ENCODE data around the gene PCSK7. TPM values are rescaled to one million over a fixed set of nuclear protein-coding genes. Genes with fewer than 3 reads are reported as not detected.
"Not testable (repeated sequence)": the region's sequence is repeated elsewhere in the genome, so short reads cannot be mapped to it uniquely, and the experiment has no call there.

Gene PCSK7
- total RNA-seq, 1 donor from 2014 or later, result 154 TPM

DNA sequence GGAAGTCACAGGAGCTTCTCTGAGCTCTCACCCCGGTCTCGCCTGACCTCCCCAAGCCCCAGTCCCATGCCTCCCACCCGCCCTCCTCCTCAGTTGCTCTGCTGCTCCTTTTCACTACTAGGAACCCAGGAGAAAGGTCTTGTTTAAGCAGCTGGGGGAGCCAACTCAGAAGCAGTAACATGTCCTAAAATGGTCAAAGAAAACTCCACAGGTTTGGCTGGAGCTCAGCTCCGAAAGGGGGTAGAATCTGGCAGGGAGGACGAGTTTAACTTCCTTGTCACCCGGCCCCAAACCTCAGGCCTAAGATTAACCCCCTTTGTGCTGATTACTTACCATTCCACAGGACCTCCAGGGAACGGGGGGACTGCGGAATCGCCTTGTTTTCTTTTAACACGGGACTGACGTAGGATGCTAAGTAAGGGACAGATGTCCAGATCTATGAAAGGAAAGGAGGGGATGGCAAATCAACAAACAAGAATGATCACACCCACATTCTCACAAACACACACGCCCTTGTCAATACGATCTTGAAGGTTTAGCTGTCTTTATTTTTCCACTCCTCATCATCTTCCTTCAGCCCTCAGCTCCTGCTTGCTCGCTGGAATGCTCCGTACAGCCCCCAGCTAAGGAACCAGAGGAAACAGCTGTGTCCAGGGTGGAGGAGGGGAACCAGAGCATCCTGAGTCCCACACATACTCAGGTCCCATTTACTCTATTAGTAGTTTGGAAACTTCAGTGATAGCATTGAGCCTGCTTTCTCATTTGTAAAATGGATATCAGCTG, 13.5 kb downstream of the PCSK7 start:
- no peak overlapping the region for H3K4me3 Mint-ChIP-seq (ENCODE audit: low read depth)
- intact Hi-C loops (cut with micrococcal nuclease), result no loop called here
- H3K36me3 Mint-ChIP-seq (ENCODE audit: low read depth), result peaks cover 78% of the 10 kb centered on the region
- no peaks in the 10 kb centered on the region for H3K27me3 Mint-ChIP-seq (ENCODE audit: low read depth)
- DNase-seq (ENCODE audit: low spot score), result no peak
- H3K4me1 Mint-ChIP-seq (ENCODE audit: low read depth), result no peaks in the 10 kb centered on the region
- no peak overlapping the region for H3K27ac Mint-ChIP-seq
- H3K9me3 Mint-ChIP-seq, result no peaks in the 10 kb centered on the region

DNA sequence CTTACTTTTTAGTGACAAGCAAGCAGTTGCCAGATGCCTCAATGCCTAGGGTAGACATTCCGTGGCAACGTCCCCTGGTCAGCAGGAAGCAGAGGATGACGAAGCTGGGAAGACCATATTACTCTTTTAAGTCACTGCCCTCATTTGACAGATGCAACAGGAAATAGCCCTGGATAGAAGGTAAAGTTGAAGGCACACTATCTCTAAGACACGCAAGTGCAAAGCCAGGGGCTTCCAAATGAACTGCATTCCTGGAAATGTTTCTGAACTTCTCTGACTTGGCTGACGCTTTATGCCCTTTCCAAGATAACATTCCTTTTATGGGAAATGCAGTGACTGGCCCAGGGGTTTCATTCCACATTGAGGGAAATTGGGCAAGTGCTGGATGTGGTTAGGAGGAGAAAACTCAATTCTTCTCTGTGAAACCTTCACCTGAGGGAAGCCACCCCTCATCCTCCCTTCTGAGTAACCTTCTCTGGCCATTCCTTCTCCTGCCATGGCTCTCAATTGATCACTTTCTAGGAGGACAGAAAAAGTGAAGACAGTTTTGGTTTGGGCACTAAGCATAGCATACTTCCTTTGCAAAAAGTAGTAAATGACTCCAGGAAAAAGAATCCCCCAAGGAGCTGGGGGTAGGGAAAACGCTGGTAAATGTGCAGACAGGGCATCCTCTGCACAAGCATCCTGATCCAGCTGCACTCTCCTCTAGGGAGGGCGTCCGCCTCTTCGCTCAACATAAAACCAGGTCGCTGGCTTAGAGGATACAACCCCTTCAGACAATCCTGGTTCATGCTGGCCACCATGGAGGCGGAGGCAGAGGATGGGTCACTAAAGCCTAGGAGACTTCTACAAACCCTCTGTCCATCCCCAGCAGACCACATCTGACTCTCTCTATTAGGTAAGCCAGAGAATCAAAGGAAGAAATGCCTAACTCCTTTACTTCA, 14.5 kb downstream of the PCSK7 start:
- no peak for DNase-seq (ENCODE audit: low spot score)
- Mint-ChIP-seq H3K9me3 (no peaks in the 10 kb centered on the region), H3K4me1 (ENCODE audit: low read depth) (no peaks in the 10 kb centered on the region), H3K36me3 (ENCODE audit: low read depth) (peaks cover 76% of the 10 kb centered on the region), H3K27me3 (ENCODE audit: low read depth) (no peaks in the 10 kb centered on the region), H3K4me3 (ENCODE audit: low read depth) (no peak overlapping the region), H3K27ac (no peak overlapping the region)
- intact Hi-C loops (cut with micrococcal nuclease), result no loop called here

DNA sequence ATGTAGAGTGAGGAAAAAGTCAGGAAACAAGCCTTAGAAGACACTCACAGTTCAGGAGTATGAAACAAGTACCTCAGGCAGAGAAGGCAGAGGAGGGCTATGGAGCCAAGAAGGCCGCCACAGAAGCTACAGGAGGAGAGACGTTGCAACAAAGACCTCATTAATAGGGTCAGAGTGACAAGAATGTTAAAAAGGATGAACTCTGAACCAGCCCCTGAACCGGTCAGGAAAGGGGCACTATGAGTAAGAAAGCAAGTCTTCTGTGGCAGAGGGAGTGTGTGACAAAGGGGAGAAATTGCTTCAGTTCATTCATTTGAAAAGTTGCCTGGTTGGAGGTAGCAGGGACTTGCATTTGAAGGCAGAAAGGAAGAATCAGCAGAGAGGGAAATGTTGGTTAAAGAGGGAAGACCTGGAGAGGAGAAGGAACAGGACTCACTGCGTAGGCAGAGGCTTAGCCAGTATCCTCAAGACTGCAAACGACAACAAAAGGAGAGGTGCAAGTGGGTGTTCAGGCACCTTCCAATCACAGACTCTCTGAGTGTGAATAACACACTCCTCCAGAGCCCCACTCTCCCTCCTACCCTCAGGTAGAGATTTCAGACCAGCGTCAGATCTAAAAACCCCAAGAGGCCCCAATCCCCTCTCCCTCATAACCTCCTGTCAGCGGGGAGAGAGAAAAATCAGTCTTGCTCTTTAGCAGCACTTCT, 17.3 kb downstream of the PCSK7 start:
- intact Hi-C loops (cut with micrococcal nuclease), result no loop called here
- Mint-ChIP-seq H3K36me3 (ENCODE audit: low read depth) (peaks cover 76% of the 10 kb centered on the region), H3K4me1 (ENCODE audit: low read depth) (no peaks in the 10 kb centered on the region), H3K4me3 (ENCODE audit: low read depth) (no peak overlapping the region), H3K27me3 (ENCODE audit: low read depth) (no peaks in the 10 kb centered on the region), H3K9me3 (no peaks in the 10 kb centered on the region), H3K27ac (peak overlapping the region; percentile 13)
- DNase-seq (ENCODE audit: low spot score), result no peak

DNA sequence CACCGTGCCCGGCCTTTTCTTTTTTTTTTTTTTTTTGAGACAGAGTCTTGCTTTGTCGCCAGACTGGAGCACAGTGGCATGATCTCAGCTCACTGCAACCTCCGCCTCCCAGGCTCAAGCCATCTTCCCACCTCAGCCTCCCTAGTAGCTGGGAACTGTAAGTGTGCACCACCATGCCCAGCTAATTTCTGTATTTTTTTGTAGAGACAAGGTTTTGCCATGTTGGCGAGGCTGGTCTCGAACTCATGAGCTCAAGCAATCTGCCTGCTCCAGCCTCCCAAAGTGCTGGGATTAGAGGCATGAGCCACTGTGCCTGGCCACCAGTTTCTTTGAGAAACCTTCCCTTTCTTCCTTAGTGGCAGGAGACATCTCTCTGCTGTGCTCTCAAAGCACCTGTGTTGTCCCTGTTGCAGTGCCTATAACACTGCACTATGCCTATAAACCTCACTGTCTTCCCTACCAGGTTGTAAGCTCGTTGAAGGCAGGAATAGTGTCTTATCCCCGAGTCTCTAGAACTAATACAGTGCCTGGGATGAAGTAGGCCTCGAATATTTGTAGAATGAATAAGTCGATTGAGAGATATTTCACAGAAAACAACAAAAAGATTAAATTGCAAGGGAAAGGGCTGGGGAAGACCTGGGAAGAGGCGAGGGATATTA, 19.0 kb downstream of the PCSK7 start:
- H3K4me3 Mint-ChIP-seq (ENCODE audit: low read depth), result no peak overlapping the region
- no peaks in the 10 kb centered on the region for H3K4me1 Mint-ChIP-seq (ENCODE audit: low read depth)

DNA sequence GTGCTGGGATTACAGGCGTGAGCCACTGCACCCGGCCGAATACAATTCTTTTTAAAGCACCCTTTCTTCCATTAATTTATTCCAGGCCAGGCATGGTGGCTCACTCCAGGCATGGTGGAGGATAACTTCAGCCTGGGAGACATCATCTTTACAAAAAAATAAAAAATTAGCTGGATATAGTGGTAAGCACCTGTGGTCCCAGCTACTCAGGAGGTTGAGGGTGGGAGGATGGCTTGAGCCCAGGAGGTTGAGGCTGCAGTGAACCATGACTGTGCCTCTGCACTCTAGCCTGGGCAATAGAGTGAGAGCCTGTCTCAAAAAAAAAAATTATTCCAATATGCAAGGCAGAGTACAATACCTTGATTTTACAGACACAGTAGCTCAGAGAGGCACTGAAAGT, 21.3 kb downstream of the PCSK7 start:
- H3K36me3 Mint-ChIP-seq (ENCODE audit: low read depth), result peaks cover 52% of the 10 kb centered on the region
- intact Hi-C loops (cut with micrococcal nuclease), result no loop called here
- no peaks in the 10 kb centered on the region for H3K9me3 Mint-ChIP-seq
- H3K4me3 Mint-ChIP-seq (ENCODE audit: low read depth), result no peak overlapping the region
- H3K27me3 Mint-ChIP-seq (ENCODE audit: low read depth), result no peaks in the 10 kb centered on the region
- no peaks in the 10 kb centered on the region for H3K4me1 Mint-ChIP-seq (ENCODE audit: low read depth)
- DNase-seq (ENCODE audit: low spot score), result no peak
- H3K27ac Mint-ChIP-seq, result no peak overlapping the region

More for the DNA sequence above, 19.0 kb downstream of the PCSK7 start:
- H3K9me3 Mint-ChIP-seq, result no peaks in the 10 kb centered on the region
- no peak overlapping the region for H3K27ac Mint-ChIP-seq
- no peaks in the 10 kb centered on the region for H3K27me3 Mint-ChIP-seq (ENCODE audit: low read depth)
- no peak for DNase-seq (ENCODE audit: low spot score)
- intact Hi-C loops (cut with micrococcal nuclease), result no loop called here
- H3K36me3 Mint-ChIP-seq (ENCODE audit: low read depth), result peaks cover 63% of the 10 kb centered on the region

DNA sequence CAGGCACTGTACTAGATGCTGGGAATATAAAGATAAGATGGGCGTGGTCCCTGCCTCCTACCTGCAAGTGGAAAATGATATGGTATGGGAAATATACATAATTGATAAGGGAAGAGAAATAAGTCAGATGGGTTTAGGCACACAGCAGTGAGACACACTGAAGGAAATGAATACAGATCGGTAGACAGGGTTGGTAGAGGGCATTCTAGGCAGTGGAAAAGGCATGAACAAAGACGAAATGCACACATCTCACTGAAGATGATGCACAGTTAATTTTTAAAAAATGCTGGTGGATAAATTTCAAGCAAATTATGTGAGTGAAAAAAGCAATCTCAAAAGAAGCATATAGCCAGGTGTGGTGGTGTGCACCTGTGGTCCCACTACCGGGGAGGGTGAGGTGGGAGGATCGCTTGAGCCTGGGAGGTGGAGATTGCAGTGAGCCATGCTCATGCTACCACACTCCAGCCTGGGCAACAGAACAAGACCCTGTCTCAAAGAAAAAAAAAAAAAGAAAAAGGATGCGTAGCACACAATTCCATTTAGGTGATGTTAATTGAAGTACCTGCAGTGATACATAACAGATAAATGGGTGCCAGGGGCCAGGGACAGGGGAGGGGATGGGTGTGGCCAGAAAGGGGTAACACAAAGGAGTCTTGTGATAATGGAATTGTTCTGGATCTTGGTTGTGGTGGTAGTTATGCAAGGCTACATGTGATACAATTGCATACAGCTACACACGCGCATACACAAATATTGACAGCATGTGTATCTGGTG, 22.3 kb downstream of the PCSK7 start:
- peaks cover 56% of the 10 kb centered on the region for H3K36me3 Mint-ChIP-seq (ENCODE audit: low read depth)
- not testable (repeated sequence) for H3K27ac Mint-ChIP-seq; H3K9me3 Mint-ChIP-seq; DNase-seq (ENCODE audit: low spot score); H3K4me3 Mint-ChIP-seq (ENCODE audit: low read depth); H3K27me3 Mint-ChIP-seq (ENCODE audit: low read depth); H3K4me1 Mint-ChIP-seq (ENCODE audit: low read depth)
- intact Hi-C loops (cut with micrococcal nuclease), result loop anchor here (5.0 kb wide), 1 partner anchor 77 kb away; no protein-coding TSS in a partner anchor

DNA sequence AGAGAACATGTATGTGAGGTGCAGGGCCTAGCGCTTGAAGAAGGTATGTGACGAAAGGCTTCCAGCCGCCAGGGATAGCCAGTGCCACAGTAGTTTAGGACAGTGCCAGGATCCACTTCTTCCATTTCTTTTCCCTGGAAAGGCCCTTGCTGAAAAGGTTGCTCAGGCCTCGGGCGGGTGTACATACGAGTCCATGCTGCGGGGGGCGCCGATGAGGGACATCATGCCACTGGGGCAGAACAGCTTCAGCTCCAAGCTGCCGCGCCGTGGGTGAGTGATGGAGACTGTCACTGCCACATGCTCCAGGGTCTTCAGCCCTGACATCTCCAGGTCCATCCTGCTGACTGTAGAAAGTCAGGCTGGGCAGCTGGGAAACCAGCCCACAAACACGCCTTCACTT, 23.2 kb downstream of the PCSK7 start:
- not testable (repeated sequence) for DNase-seq (ENCODE audit: low spot score); H3K4me3 Mint-ChIP-seq (ENCODE audit: low read depth); H3K27me3 Mint-ChIP-seq (ENCODE audit: low read depth); H3K27ac Mint-ChIP-seq; H3K9me3 Mint-ChIP-seq; H3K4me1 Mint-ChIP-seq (ENCODE audit: low read depth)
- intact Hi-C loops (cut with micrococcal nuclease), result loop anchor here (5.0 kb wide), 1 partner anchor 76 kb away; no protein-coding TSS in a partner anchor
- peaks cover 57% of the 10 kb centered on the region for H3K36me3 Mint-ChIP-seq (ENCODE audit: low read depth)

DNA sequence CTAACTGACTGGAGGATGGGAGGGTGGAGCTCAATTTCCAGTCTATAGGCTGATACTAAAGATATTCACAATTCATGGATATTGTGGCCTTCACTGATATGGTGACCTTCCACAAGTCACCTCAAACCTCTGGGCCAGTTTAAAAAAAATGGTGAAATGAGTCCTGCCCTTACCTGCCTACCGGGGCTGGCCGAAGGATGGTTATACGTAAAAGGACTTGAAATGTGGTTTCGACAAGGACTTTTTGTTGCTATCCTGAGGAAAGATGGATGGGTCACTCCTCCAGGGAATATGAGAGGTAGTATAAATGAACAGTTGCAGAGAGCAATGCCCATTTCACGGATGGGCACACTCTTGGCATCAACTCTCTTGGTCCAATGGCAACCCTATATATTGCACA, 24.4 kb downstream of the PCSK7 start:
- not testable (repeated sequence) for H3K4me3 Mint-ChIP-seq (ENCODE audit: low read depth); H3K9me3 Mint-ChIP-seq; H3K27me3 Mint-ChIP-seq (ENCODE audit: low read depth); H3K4me1 Mint-ChIP-seq (ENCODE audit: low read depth); H3K27ac Mint-ChIP-seq; DNase-seq (ENCODE audit: low spot score)
- H3K36me3 Mint-ChIP-seq (ENCODE audit: low read depth), result peaks cover 52% of the 10 kb centered on the region
- intact Hi-C loops (cut with micrococcal nuclease), result loop anchor here (5.0 kb wide), 1 partner anchor 75 kb away; no protein-coding TSS in a partner anchor

DNA sequence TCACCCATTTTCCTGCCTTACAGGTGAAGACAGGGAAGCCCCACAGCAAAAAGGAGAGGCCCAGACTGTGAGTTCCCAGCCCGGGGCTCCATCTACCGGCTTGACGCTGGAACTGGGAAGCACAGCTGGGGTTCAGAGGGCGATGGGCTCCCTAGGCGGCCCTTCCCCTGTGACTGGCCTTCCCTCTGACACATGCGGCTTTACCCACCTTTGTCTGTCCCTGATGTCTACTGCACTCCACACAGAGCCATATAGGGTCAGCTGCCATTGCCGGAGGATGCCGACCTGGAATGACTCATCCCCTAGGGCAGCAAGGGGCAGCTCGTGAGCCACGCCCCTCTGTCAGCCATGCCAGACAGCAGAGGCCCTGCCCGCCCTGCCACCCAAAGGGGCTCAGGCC, 25.0 kb downstream of the PCSK7 start:
- not testable (repeated sequence) for H3K27me3 Mint-ChIP-seq (ENCODE audit: low read depth); H3K4me3 Mint-ChIP-seq (ENCODE audit: low read depth); H3K27ac Mint-ChIP-seq; H3K4me1 Mint-ChIP-seq (ENCODE audit: low read depth); H3K9me3 Mint-ChIP-seq; DNase-seq (ENCODE audit: low spot score)
- intact Hi-C loops (cut with micrococcal nuclease), result loop anchor here (5.0 kb wide), 1 partner anchor 75 kb away; no protein-coding TSS in a partner anchor
- peaks cover 48% of the 10 kb centered on the region for H3K36me3 Mint-ChIP-seq (ENCODE audit: low read depth)

DNA sequence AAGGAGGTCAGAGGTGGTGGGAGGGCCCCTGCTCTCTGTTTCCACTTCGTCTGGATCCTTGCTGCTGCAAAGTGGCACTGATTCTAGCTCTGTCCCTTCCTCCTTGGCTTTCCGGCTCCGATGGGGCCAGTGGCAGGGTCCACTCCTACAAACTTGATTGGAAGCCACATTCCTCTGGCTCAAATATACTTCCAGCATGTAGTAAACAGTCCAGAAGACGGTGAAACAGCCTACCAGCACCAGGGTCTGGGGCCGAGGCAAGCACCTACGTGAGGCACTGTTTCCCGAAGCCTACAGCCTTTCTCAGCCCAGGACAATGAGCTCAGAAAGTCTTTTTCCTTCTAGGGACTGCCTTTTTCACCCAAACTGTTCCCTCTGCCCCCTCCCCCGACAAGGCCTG, 25.8 kb downstream of the PCSK7 start:
- intact Hi-C loops (cut with micrococcal nuclease), result loop anchor here (5.0 kb wide), 1 partner anchor 74 kb away; no protein-coding TSS in a partner anchor
- H3K4me1 Mint-ChIP-seq (ENCODE audit: low read depth); DNase-seq (ENCODE audit: low spot score); H3K27me3 Mint-ChIP-seq (ENCODE audit: low read depth); H3K27ac Mint-ChIP-seq; H3K9me3 Mint-ChIP-seq; H3K4me3 Mint-ChIP-seq (ENCODE audit: low read depth): not testable (repeated sequence)
- peaks cover 42% of the 10 kb centered on the region for H3K36me3 Mint-ChIP-seq (ENCODE audit: low read depth)

DNA sequence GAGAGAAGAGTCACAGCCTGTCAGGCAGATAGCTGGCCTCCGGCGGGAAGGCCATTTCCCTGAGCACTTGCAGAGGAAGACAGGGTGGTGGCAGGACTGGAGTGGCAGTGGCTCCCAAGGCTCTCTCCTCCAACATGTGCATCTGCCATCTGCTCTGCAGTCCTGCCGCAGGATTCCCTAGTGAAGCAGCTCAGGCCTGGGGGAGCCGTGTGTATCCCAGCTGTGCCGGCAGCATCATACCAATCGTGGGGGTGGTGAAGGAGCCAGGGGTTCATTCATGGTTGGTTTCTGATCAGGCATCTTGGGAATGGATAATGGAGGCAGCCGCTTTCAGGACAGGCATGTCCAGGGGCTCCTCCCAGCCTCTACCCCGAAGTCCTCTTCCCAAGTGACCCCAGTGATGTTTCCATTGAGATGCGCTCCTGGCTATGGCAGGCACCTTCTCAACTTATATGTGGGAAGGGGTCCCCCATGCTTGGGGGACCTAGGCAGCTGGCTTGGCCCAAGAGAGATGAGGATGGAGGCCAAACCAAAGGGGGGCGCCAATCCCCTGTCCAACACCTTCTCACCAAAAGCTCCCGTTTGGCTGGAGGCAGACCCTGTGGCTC, 26.6 kb downstream of the PCSK7 start:
- no peak overlapping the region for H3K27ac Mint-ChIP-seq
- H3K27me3 Mint-ChIP-seq (ENCODE audit: low read depth), result no peaks in the 10 kb centered on the region
- no peaks in the 10 kb centered on the region for H3K9me3 Mint-ChIP-seq
- H3K4me1 Mint-ChIP-seq (ENCODE audit: low read depth), result no peaks in the 10 kb centered on the region
- no peak for DNase-seq (ENCODE audit: low spot score)
- intact Hi-C loops (cut with micrococcal nuclease), result loop anchor here (5.0 kb wide), 1 partner anchor 73 kb away; no protein-coding TSS in a partner anchor
- H3K4me3 Mint-ChIP-seq (ENCODE audit: low read depth), result no peak overlapping the region
- peaks cover 38% of the 10 kb centered on the region for H3K36me3 Mint-ChIP-seq (ENCODE audit: low read depth)
